ENCODE measurements around the gene AHCYL1. TPM values are rescaled to one million over a fixed set of nuclear protein-coding genes. Genes with fewer than 3 reads are reported as not detected.
"Not testable (repeated sequence)": the region's sequence is repeated elsewhere in the genome, so short reads cannot be mapped to it uniquely, and the experiment has no call there.

The AHCYL1 gene
- total RNA-seq, 2 donors from 2014 or later: 64.9 to 67.3 TPM

- no peak for DNase-seq (ENCODE audit: low spot score)
- intact Hi-C loops (cut with DNase I): no loop called here
These were observed 35.2 kb downstream of the AHCYL1 start for GRCh38 chr1:110019770-110020169.

- DNase-seq (ENCODE audit: low spot score): no peak
- intact Hi-C loops (cut with DNase I): no loop called here
These were observed 36.7 kb downstream of the AHCYL1 start for GRCh38 chr1:110021285-110021684.

DNA sequence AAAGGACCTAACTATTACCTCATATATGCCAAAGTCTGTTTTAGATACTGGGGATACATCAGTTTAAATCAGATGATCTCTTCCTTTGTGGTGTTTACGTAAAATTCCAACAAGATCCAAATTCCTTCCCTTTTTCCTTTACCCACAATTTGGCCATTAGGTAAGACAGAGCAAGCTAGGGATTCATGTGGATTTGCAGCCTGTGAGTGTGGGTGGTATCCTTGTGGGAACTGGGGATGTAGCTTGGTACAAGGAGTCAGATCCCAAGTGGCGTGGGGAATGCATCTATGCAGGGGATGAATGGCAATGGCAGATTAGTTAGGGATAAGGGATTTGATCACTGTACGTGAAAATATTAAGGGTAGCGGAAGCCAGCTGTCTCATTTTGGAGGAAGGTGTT is 40.0 kb downstream of the AHCYL1 start:
- intact Hi-C loops (cut with DNase I): no loop called here
- no peak for DNase-seq (ENCODE audit: low spot score)

DNA sequence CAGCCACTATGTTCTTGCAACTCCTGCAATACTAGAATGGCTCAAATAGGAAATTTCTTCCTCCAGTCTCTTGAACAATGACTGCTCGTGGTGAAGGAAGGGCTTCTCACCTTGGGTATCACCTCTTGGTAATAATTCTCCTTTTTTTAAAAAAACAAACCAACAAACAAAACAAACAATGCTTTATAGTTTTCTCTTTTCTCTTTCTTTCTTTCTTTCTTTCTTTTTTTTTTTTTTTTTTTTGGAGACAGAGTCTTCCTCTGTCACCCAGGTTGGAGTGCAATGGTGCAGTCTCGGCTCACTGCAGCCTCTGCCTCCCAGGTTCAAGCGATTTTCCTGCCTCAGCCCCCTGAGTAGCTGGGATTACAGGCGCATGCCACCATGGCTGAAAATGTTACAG is 46.1 kb downstream of the AHCYL1 start:
- intact Hi-C loops (cut with DNase I); DNase-seq (ENCODE audit: low spot score): not testable (repeated sequence)

DNA sequence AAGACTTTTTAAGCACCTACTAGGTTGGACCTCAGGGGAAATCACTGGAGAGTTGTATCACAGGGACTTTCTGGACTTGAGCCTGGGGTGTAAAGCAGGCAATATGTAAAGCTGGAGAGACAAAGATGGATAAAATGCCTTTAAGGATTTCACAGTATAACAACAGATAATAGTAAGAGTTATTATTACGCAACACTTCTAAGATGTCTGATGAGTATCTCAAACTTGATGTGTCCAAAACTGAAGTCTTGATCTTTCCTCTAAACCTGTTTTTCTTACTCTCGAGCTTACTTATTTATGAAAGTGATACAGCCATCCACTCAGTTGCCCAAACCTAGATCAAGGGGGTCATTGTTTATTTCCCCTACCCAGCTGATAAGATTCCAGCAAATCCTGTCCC is 47.8 kb downstream of the AHCYL1 start:
- DNase-seq (ENCODE audit: low spot score): no peak
- intact Hi-C loops (cut with DNase I): no loop called here

GRCh38 chr1:110033421-110033820 is 48.9 kb downstream of the AHCYL1 start:
- intact Hi-C loops (cut with DNase I): no loop called here
- no peak for DNase-seq (ENCODE audit: low spot score)

GRCh38 chr1:110034040-110034450 is 49.5 kb downstream of the AHCYL1 start:
- intact Hi-C loops (cut with DNase I): no loop called here
- DNase-seq (ENCODE audit: low spot score): no peak

- intact Hi-C loops (cut with DNase I): no loop called here
- peak; percentile 98 for DNase-seq (ENCODE audit: low spot score)
These were observed 50.1 kb downstream of the AHCYL1 start, which contains the start of gene STRIP1 for GRCh38 chr1:110034451-110035235. STRIP1 (plus strand) TSS chr1:110034624; CDS start chr1:110034638, 14 bp downstream.

DNA sequence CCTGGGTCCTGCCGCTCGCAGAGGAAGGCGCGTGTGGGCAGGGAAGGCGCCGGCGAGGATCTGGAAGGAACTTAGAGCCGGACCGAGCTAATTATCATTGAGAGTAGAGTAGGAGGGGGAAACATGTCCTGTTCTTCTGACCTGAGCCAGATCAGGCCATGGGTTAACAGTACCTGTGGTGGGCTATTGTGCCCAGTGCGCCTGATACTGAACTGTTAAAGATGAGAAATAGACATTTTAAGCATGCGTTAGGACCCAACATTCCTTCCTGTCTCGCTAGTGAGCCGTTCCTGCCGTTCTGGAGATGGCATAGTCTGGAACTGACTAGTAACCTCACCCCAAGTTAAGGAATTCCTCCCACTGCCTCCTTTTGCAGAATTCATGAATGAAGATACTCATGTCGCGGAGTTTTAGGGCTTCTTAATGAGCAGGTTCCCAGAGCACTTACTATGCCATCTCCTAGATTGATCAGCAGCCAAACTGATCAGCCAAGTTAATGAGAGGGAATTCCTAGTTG is 50.7 kb downstream of the AHCYL1 start:
- no peak for DNase-seq (ENCODE audit: low spot score)
- intact Hi-C loops (cut with DNase I): no loop called here

DNA sequence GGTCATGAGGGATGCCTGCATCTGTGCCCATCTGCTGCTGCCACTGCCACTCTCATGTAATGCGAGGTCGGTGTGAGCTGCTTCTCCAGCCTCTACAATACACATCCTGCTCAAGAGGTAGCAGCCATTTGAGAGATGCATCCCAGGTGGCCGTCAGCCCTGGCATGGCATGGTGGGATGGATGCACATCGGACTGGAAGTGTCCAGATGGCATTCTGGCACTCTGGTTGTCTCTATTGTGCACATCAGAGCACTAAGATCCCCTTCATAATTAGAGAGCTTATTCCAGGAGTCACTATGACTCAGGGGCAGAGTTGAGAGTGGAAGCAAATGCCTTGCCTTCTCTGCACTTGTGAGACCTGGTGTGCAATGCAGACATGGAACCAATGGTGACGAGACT is 53.7 kb downstream of the AHCYL1 start:
- intact Hi-C loops (cut with DNase I): no loop called here
- DNase-seq (ENCODE audit: low spot score): no peak

GRCh38 chr1:110039641-110040040 is 55.1 kb downstream of the AHCYL1 start:
- intact Hi-C loops (cut with DNase I): no loop called here

DNA sequence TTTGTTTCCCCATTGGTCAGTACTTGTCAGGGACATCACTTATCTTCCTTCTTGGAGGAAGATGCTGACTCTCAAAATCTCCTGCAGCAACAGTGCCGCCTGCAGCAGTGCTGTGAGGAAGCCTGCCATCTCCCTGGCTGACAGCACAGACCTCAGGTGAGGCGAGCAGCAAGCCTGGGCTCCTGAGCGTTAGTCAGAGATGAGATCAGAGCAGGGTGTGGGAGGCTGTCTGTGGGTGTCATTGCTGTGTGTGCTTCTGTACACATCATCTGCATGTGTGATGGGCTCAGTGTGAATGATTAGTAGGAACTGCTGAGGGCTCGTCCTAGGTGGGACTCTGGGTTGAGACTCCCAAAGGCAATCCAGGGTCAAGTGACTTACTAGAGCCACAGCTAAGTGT is 56.0 kb downstream of the AHCYL1 start:
- intact Hi-C loops (cut with DNase I): no loop called here
- DNase-seq (ENCODE audit: low spot score): no peak

More at GRCh38 chr1:110039641-110040040, 55.1 kb downstream of the AHCYL1 start:
- DNase-seq (ENCODE audit: low spot score): no peak

GRCh38 chr1:110043016-110043415 is 58.5 kb downstream of the AHCYL1 start:
- intact Hi-C loops (cut with DNase I): no loop called here
- no peak for DNase-seq (ENCODE audit: low spot score)

- intact Hi-C loops (cut with DNase I): no loop called here
- no peak for DNase-seq (ENCODE audit: low spot score)
These were observed 62.9 kb downstream of the AHCYL1 start for GRCh38 chr1:110047463-110047862.

GRCh38 chr1:110048240-110048639 is 63.7 kb downstream of the AHCYL1 start:
- intact Hi-C loops (cut with DNase I): no loop called here
- no peak for DNase-seq (ENCODE audit: low spot score)

- no peak for DNase-seq (ENCODE audit: low spot score)
- intact Hi-C loops (cut with DNase I): no loop called here
These were observed 64.5 kb downstream of the AHCYL1 start for GRCh38 chr1:110048923-110049601.

GRCh38 chr1:110049801-110050601 is 65.4 kb downstream of the AHCYL1 start:
- no peak for DNase-seq (ENCODE audit: low spot score)
- intact Hi-C loops (cut with DNase I): no loop called here

DNA sequence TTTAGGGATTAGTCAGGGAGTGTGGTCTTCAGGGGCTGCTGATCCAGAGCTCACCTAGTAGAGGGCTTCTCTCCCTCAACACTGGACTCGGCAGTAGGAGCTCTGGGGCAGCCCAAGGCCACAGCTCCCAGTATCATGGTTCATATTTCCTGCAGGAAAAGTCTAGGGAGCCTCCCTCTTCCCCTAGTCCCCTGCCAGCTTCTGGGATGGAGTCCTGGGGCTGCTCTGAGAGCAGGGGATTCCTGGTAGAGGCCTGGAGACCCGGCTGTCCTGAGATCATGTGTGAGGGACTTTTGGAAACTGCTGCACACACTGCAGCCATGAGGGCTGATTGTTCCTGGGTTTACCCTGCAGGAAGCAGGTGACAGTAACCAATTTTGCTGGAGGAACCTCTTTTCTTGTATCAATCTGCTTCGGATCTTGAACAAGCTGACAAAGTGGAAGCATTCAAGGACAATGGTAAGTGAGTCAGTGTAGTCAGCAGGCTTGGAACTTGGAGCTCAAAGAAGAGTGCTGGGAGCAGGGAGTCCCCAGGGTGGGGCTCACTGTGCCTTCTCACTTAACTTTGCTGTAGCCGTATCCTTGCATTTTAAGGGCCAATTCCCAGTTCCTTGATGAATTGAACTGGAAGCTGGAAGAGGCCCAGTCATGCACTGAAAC is 66.2 kb downstream of the AHCYL1 start:
- no peak for DNase-seq (ENCODE audit: low spot score)
- intact Hi-C loops (cut with DNase I): no loop called here

GRCh38 chr1:110051262-110051648 is 66.7 kb downstream of the AHCYL1 start:
- intact Hi-C loops (cut with DNase I): no loop called here
- DNase-seq (ENCODE audit: low spot score): no peak

All from posterior vena cava (tissue), 2 donors.